ENCODE measurements around the gene CMYA5.

- TF ChIP-seq ESRRG (CRISPR knock-in tag; IDR thresholded peaks at IDR 0.05): no peak
- TF ChIP-seq, protein P1, sequence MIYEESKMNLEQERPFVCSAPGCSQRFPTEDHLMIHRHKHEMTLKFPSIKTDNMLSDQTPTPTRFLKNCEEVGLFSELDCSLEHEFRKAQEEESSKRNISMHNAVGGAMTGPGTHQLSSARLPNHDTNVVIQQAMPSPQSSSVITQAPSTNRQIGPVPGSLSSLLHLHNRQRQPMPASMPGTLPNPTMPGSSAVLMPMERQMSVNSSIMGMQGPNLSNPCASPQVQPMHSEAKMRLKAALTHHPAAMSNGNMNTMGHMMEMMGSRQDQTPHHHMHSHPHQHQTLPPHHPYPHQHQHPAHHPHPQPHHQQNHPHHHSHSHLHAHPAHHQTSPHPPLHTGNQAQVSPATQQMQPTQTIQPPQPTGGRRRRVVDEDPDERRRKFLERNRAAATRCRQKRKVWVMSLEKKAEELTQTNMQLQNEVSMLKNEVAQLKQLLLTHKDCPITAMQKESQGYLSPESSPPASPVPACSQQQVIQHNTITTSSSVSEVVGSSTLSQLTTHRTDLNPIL (CRISPR knock-in tag; IDR thresholded peaks at IDR 0.05; ENCODE audit: low read depth): no peak
- no peak for TF ChIP-seq PATZ1 (CRISPR knock-in tag; IDR thresholded peaks at IDR 0.05; ENCODE audit: borderline replicate concordance)
- TF ChIP-seq ZNF8 (CRISPR knock-in tag; IDR thresholded peaks at IDR 0.05): no peak
- no peak for TF ChIP-seq PPARA (CRISPR knock-in tag; IDR thresholded peaks at IDR 0.05; ENCODE audit: borderline replicate concordance)
- TF ChIP-seq TCF4 (CRISPR knock-in tag; IDR thresholded peaks at IDR 0.05; ENCODE audit: borderline replicate concordance): no peak
- TF ChIP-seq ZFP30 (CRISPR knock-in tag; IDR thresholded peaks at IDR 0.05): no peak
- TF ChIP-seq, protein P2, sequence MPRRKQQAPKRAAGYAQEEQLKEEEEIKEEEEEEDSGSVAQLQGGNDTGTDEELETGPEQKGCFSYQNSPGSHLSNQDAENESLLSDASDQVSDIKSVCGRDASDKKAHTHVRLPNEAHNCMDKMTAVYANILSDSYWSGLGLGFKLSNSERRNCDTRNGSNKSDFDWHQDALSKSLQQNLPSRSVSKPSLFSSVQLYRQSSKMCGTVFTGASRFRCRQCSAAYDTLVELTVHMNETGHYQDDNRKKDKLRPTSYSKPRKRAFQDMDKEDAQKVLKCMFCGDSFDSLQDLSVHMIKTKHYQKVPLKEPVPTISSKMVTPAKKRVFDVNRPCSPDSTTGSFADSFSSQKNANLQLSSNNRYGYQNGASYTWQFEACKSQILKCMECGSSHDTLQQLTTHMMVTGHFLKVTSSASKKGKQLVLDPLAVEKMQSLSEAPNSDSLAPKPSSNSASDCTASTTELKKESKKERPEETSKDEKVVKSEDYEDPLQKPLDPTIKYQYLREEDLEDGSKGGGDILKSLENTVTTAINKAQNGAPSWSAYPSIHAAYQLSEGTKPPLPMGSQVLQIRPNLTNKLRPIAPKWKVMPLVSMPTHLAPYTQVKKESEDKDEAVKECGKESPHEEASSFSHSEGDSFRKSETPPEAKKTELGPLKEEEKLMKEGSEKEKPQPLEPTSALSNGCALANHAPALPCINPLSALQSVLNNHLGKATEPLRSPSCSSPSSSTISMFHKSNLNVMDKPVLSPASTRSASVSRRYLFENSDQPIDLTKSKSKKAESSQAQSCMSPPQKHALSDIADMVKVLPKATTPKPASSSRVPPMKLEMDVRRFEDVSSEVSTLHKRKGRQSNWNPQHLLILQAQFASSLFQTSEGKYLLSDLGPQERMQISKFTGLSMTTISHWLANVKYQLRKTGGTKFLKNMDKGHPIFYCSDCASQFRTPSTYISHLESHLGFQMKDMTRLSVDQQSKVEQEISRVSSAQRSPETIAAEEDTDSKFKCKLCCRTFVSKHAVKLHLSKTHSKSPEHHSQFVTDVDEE (CRISPR knock-in tag; IDR thresholded peaks at IDR 0.05): no peak
- no peak for TF ChIP-seq ZFP3 (CRISPR knock-in tag; IDR thresholded peaks at IDR 0.05)
- TF ChIP-seq ARNTL (CRISPR knock-in tag; IDR thresholded peaks at IDR 0.05; ENCODE audit: borderline replicate concordance, low read depth): no peak
- no peak for TF ChIP-seq ZNF70 (CRISPR knock-in tag; IDR thresholded peaks at IDR 0.05)
- TF ChIP-seq OSR1 (CRISPR knock-in tag; IDR thresholded peaks at IDR 0.05): no peak
Measured at GRCh38 chr5:79641414-79641813, 48.2 kb upstream of the CMYA5 start.
